Measurements from ENCODE around the gene FGFR4.

DNA sequence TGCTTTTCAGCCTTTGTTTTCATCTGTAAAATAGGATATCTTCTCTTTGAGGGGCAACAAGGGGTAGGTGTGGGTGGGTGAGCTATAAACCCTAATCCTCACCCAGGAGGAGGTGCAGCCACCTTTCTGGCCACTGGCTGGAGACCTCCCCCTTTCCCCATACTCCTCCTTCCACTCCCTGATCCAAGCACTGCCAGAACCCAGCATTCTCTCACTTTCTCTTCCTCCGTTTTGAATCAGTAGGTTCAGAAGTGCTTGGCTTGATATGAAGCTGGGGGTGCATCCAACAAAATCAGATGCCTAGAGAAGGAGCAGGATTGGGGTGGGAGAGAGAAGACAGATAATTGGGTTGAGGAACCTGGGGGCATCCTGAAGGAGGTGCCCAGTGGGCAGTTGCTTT is 40.1 kb downstream of the FGFR4 start:
- no peak for TF ChIP-seq RAD21 (IDR thresholded peaks at IDR 0.05; ENCODE audit: low read depth)
- TF ChIP-seq CEBPB (IDR thresholded peaks at IDR 0.05), result no peak
- no peak for TF ChIP-seq CREB1 (IDR thresholded peaks at IDR 0.05; ENCODE audit: low read depth)
- TF ChIP-seq, protein P1, sequence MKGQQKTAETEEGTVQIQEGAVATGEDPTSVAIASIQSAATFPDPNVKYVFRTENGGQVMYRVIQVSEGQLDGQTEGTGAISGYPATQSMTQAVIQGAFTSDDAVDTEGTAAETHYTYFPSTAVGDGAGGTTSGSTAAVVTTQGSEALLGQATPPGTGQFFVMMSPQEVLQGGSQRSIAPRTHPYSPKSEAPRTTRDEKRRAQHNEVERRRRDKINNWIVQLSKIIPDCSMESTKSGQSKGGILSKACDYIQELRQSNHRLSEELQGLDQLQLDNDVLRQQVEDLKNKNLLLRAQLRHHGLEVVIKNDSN (IDR thresholded peaks at IDR 0.05), result no peak
- TF ChIP-seq EP300 (IDR thresholded peaks at IDR 0.05; ENCODE audit: borderline replicate concordance), result no peak
- no peak for TF ChIP-seq TCF12 (IDR thresholded peaks at IDR 0.05; ENCODE audit: low read depth)
- TF ChIP-seq, protein P2, sequence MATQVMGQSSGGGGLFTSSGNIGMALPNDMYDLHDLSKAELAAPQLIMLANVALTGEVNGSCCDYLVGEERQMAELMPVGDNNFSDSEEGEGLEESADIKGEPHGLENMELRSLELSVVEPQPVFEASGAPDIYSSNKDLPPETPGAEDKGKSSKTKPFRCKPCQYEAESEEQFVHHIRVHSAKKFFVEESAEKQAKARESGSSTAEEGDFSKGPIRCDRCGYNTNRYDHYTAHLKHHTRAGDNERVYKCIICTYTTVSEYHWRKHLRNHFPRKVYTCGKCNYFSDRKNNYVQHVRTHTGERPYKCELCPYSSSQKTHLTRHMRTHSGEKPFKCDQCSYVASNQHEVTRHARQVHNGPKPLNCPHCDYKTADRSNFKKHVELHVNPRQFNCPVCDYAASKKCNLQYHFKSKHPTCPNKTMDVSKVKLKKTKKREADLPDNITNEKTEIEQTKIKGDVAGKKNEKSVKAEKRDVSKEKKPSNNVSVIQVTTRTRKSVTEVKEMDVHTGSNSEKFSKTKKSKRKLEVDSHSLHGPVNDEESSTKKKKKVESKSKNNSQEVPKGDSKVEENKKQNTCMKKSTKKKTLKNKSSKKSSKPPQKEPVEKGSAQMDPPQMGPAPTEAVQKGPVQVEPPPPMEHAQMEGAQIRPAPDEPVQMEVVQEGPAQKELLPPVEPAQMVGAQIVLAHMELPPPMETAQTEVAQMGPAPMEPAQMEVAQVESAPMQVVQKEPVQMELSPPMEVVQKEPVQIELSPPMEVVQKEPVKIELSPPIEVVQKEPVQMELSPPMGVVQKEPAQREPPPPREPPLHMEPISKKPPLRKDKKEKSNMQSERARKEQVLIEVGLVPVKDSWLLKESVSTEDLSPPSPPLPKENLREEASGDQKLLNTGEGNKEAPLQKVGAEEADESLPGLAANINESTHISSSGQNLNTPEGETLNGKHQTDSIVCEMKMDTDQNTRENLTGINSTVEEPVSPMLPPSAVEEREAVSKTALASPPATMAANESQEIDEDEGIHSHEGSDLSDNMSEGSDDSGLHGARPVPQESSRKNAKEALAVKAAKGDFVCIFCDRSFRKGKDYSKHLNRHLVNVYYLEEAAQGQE (IDR thresholded peaks at IDR 0.05; ENCODE audit: low read depth), result no peak
- TF ChIP-seq TAF1 (IDR thresholded peaks at IDR 0.05; ENCODE audit: low read depth), result no peak
- no peak for TF ChIP-seq EGR1 (IDR thresholded peaks at IDR 0.05)
- TF ChIP-seq, protein P3, sequence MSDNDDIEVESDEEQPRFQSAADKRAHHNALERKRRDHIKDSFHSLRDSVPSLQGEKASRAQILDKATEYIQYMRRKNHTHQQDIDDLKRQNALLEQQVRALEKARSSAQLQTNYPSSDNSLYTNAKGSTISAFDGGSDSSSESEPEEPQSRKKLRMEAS (IDR thresholded peaks at IDR 0.05), result no peak
- no peak for TF ChIP-seq FOXM1 (IDR thresholded peaks at IDR 0.05; ENCODE audit: borderline replicate concordance, low read depth)
- TF ChIP-seq TEAD4 (IDR thresholded peaks at IDR 0.05), result no peak
- no peak for TF ChIP-seq NFIC (IDR thresholded peaks at IDR 0.05)

All from Ishikawa (cell line).